HG02938 (cell line): Measurements from ENCODE around the gene CHRNG.
A peak's percentile ranks its signal among the peaks of the same experiment; 100 is the strongest.
"Not testable (repeated sequence)": the region's sequence is repeated elsewhere in the genome, so short reads cannot be mapped to it uniquely, and the experiment has no call there.

Source experiments
- ATAC-seq: cut with Tn5 transposase; IDR thresholded peaks from one replicate; pipeline ENCODE4 v1.9.1; 2021; ENCODE audit warnings: mild to moderate bottlenecking, moderate library complexity; ENCODE audit not compliant: unreplicated experiment

Gene CHRNG

GRCh38 chr2:232542715-232543467 is 3.4 kb downstream of the CHRNG start:
- ATAC-seq: no peak

- no peak for ATAC-seq
These were observed 4.0 kb downstream of the CHRNG start for GRCh38 chr2:232543491-232543890.

- no peak for ATAC-seq
These were observed 4.6 kb downstream of the CHRNG start for GRCh38 chr2:232543928-232544631.

GRCh38 chr2:232544674-232545073 is 5.2 kb downstream of the CHRNG start:
- ATAC-seq: no peak

GRCh38 chr2:232545511-232546375 is 6.3 kb downstream of the CHRNG start:
- ATAC-seq: no peak

- no peak for ATAC-seq
These were observed 8.5 kb downstream of the CHRNG start for GRCh38 chr2:232547991-232548390.

- no peak for ATAC-seq
These were observed 10.3 kb downstream of the CHRNG start for GRCh38 chr2:232549655-232550353.

GRCh38 chr2:232550354-232551249 is 11.1 kb downstream of the CHRNG start, which contains the start of the genes EIF4E2 and TIGD1:
TSS of gene EIF4E2 (plus strand) at chr2:232550689. CDS start at chr2:232550725, 36 bp downstream.
TSS of gene TIGD1 (minus strand) at chr2:232550557. CDS start at chr2:232549882, 675 bp downstream.
- peak; percentile 92 for ATAC-seq

- ATAC-seq: no peak
These were observed 11.8 kb downstream of the CHRNG start for GRCh38 chr2:232551250-232551638.

- ATAC-seq: no peak
These were observed 12.3 kb downstream of the CHRNG start for GRCh38 chr2:232551776-232552175.

- ATAC-seq: no peak
These were observed 16.9 kb downstream of the CHRNG start for GRCh38 chr2:232556426-232556825.

- ATAC-seq: no peak
These were observed 23.1 kb downstream of the CHRNG start for GRCh38 chr2:232562515-232563151.

- no peak for ATAC-seq
These were observed 24.1 kb downstream of the CHRNG start for GRCh38 chr2:232563580-232563979.

- no peak for ATAC-seq
These were observed 28.2 kb downstream of the CHRNG start for GRCh38 chr2:232567721-232568120.

GRCh38 chr2:232568161-232568560 is 28.7 kb downstream of the CHRNG start:
- no peak for ATAC-seq

- ATAC-seq: no peak
These were observed 30.0 kb downstream of the CHRNG start for GRCh38 chr2:232569541-232569940.

- ATAC-seq: not testable (repeated sequence)
These were observed 31.0 kb downstream of the CHRNG start for GRCh38 chr2:232570481-232570880.

- no peak for ATAC-seq
These were observed 31.6 kb downstream of the CHRNG start for GRCh38 chr2:232571026-232571474.

GRCh38 chr2:232573042-232573441 is 33.5 kb downstream of the CHRNG start:
- no peak for ATAC-seq
